GM23248 (cell line): ENCODE measurements around the gene TRIM26.

Source experiments
- EZH2 ChIP-seq: fragments of 200-600 bp; sonication (generic); IDR thresholded peaks from 2 replicates; pipeline ENCODE4 v1.6.1; 2018; ENCODE audit warnings: antibody characterized with exemption, mild to moderate bottlenecking; ENCODE audit not compliant: insufficient read depth, poor library complexity, severe bottlenecking
- EZH2phosphoT487 ChIP-seq: fragments of 200-600 bp; sonication (generic); IDR thresholded peaks from 2 replicates; pipeline ENCODE4 v1.6.1; 2018; ENCODE audit warnings: antibody characterized with exemption, moderate library complexity, mild to moderate bottlenecking, low read depth; ENCODE audit not compliant: insufficient read depth

DNA sequence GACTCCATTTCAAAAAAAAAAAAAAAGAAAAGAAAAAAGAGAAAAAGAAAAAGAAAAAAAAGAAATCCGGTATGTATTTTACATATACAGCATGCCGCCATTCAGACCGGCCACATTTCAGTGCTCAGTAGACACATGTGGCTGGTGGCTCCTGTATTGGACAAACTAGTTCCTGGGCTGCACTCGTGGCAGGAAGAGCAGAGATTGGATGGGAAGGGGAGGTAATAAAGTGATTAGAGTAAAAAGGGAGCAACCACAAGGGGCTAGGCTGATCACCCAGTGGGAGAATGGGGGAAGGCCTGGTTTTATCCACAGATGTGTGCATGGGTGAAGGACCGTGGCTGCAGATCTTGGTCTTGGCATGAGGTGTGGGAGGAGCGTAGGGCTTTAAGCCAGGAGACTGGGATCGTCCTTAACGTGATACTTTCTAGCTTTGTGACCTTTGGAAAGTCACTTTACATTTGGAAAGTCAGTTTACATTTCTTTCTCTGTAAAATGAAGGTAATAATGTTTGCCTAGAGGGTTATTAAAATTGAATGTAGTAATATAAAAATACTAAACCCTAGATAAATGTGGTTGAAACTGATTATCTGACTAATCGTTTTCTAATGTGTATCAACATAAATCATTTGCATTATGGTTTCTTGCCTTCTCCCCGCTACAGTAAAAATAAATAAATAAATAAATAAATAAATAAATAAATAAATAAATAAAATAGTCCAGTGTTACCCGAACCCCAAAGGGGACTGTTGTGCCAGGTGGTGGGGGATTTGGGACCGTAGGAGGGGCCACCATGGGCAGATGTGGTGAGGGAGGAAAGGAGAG lies 50.7 kb downstream of the TRIM26 start:
- no peak for TF ChIP-seq EZH2
- no peak for TF ChIP-seq EZH2phosphoT487
